ENCODE data around the gene APOA4.

Gene APOA4

GRCh38 chr11:116791002-116791812 is 31.9 kb downstream of the APOA4 start:
- TF ChIP-seq, protein P1, sequence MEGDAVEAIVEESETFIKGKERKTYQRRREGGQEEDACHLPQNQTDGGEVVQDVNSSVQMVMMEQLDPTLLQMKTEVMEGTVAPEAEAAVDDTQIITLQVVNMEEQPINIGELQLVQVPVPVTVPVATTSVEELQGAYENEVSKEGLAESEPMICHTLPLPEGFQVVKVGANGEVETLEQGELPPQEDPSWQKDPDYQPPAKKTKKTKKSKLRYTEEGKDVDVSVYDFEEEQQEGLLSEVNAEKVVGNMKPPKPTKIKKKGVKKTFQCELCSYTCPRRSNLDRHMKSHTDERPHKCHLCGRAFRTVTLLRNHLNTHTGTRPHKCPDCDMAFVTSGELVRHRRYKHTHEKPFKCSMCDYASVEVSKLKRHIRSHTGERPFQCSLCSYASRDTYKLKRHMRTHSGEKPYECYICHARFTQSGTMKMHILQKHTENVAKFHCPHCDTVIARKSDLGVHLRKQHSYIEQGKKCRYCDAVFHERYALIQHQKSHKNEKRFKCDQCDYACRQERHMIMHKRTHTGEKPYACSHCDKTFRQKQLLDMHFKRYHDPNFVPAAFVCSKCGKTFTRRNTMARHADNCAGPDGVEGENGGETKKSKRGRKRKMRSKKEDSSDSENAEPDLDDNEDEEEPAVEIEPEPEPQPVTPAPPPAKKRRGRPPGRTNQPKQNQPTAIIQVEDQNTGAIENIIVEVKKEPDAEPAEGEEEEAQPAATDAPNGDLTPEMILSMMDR (conservative IDR thresholded peaks at IDR 0.05) = peak; percentile 94
- no peak for TF ChIP-seq ZFX (IDR thresholded peaks at IDR 0.05)
- peak overlapping the region; percentile 5 for H3K27ac ChIP-seq

GRCh38 chr11:116790167-116791001 is 32.7 kb downstream of the APOA4 start:
- no peak for TF ChIP-seq ZFX (IDR thresholded peaks at IDR 0.05)
- TF ChIP-seq, protein P1 (conservative IDR thresholded peaks at IDR 0.05) = no peak
- H3K27ac ChIP-seq = no peak overlapping the region

- no peak overlapping the region for H3K27ac ChIP-seq
Observed at GRCh38 chr11:116788975-116789374, 34.1 kb downstream of the APOA4 start.

GRCh38 chr11:116788534-116788933 is 34.6 kb downstream of the APOA4 start:
- H3K27ac ChIP-seq = peak overlapping the region; percentile 78
- TF ChIP-seq ZFX (IDR thresholded peaks at IDR 0.05) = no peak
- TF ChIP-seq, protein P1 (conservative IDR thresholded peaks at IDR 0.05) = no peak

More at GRCh38 chr11:116788975-116789374, 34.1 kb downstream of the APOA4 start:
- no peak for TF ChIP-seq ZFX (IDR thresholded peaks at IDR 0.05)
- TF ChIP-seq, protein P1 (conservative IDR thresholded peaks at IDR 0.05) = no peak

GRCh38 chr11:116787786-116788486 is 35.2 kb downstream of the APOA4 start, which contains the start of gene ZPR1:
ZPR1 (minus strand) TSS chr11:116788023; CDS start chr11:116787990, 33 bp downstream.
- peak within 1 kb of the TSS; percentile 78 for H3K27ac ChIP-seq
- TF ChIP-seq ZFX (IDR thresholded peaks at IDR 0.05) = no peak
- TF ChIP-seq, protein P1 (conservative IDR thresholded peaks at IDR 0.05) = no peak

DNA sequence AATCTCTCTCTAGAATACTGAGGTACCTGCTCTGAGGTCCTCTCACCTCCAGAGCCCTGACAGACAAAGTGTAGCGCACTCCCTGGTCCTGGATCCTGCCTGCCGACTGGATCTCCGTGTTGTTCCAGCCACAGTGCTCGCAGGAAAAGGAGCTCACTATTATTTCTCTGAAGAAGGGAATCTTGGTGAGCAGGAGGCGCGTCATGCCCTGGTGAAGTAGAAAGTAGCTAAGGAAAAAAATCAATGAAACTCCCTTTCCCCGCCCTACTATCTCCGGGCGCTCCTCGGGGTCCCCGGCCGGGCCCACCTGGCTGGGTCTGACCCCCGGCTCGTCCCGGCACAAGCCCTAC is 35.7 kb downstream of the APOA4 start:
- TF ChIP-seq, protein P1 (conservative IDR thresholded peaks at IDR 0.05) = no peak
- no peak for TF ChIP-seq ZFX (IDR thresholded peaks at IDR 0.05)
- peak overlapping the region; percentile 78 for H3K27ac ChIP-seq
